K562 (cell line): ENCODE results near the gene DBH. TPM values are rescaled to one million over a fixed set of nuclear protein-coding genes. Genes with fewer than 3 reads are reported as not detected.

ENCODE experiments used
- ATAC-seq: fragments of 200-7000 bp; cut with Tn5 transposase; 3 replicates; pipeline ENCODE4 v1.9.1; 2020; ENCODE audit warnings: moderate library complexity
- BruUV-seq: library from RNA; stranded (reverse); fragments of 400-500 nt; replicated peaks from 2 replicates; lab custom pipeline; 2021; lab: Mats Ljungman, UMichigan
- CTCF ChIA-PET: fragments of 300-600 bp; formaldehyde crosslinking; extraction: SDS; loops from one replicate; lab custom pipeline; 2021; ENCODE audit warnings: low intra/inter-chr PET ratio; lab: Yijun Ruan, JAX
- POLR2A ChIA-PET: fragments of 300-600, 350-650 bp; sonication (Branson Sonifier 250); formaldehyde crosslinking; extraction: SDS; loops from one replicate; lab custom pipeline; 2021; ENCODE audit warnings: antibody characterized with exemption, inconsistent platforms; lab: Yijun Ruan, JAX
- DNase-seq, 4 experiments: peaks; one replicate each; pipeline versions ENCODE4 v3.0.0 to v3.0.0-alpha.2; 2011 to 2018; ENCODE audit warnings: low spot score in 3 of 4, mixed read lengths in 3 of 4; ENCODE audit errors: extremely low read depth in 1 of 4
- FAIRE-seq: peaks from 2 replicates; lab custom pipeline; 2011; peaks lifted over from hg19 to GRCh38; lab: Jason Lieb, UNC
- H2AFZ ChIP-seq: 2 replicates; pipeline ENCODE4 v1.6.0; 2011; ENCODE audit warnings: low read depth, low read length, control low read depth, inconsistent platforms
- H3K27ac ChIP-seq: fragments of 200-600 bp; 3 replicates; pipeline ENCODE4 v1.8.0; 2011; ENCODE audit warnings: low read depth, mild to moderate bottlenecking, control low read depth, inconsistent platforms, low read length, moderate library complexity, mixed read lengths; ENCODE audit errors: extremely low read depth
- H3K27me3 ChIP-seq, 2 experiments: fragments of 300-600 bp in 1 of 2; 2 replicates in 1 of 2; 3 replicates in 1 of 2; pipeline versions ENCODE4 v1.6.0 to v1.8.0; 2011; ENCODE audit warnings: inconsistent platforms in 2 of 2, low read length in 2 of 2, mild to moderate bottlenecking in 1 of 2, mixed read lengths in 1 of 2, moderate library complexity in 1 of 2; ENCODE audit not compliant: control insufficient read depth in 2 of 2, insufficient read depth in 2 of 2
- H3K36me3 ChIP-seq: fragments of 300-600 bp; 3 replicates; pipeline ENCODE4 v1.8.0; 2011; ENCODE audit warnings: mild to moderate bottlenecking, low read length, inconsistent platforms; ENCODE audit not compliant: control insufficient read depth, insufficient read depth
- H3K4me1 ChIP-seq, 2 experiments: fragments of 200-600 bp in 1 of 2; replicated peaks in 1 of 2; 2 replicates in 1 of 2; 3 replicates in 1 of 2; pipeline versions ENCODE4 v1.5.1 to v1.8.0; 2011; ENCODE audit warnings: inconsistent platforms in 2 of 2, low read length in 2 of 2, mild to moderate bottlenecking in 1 of 2, mixed read lengths in 1 of 2, moderate library complexity in 1 of 2; ENCODE audit not compliant: control insufficient read depth in 2 of 2, insufficient read depth in 2 of 2
- H3K4me2 ChIP-seq: 2 replicates; pipeline ENCODE4 v1.6.1; 2011; ENCODE audit warnings: low read length, control low read depth, inconsistent platforms, mixed read lengths; ENCODE audit not compliant: insufficient read depth
- H3K4me3 ChIP-seq: fragments of 200-600 bp; sonication (generic), shearing (Covaris generic); 2 replicates; pipeline ENCODE4 v1.5.1; 2016; ENCODE audit warnings: control low read depth, inconsistent platforms
- H3K79me2 ChIP-seq: fragments of 200-600 bp; 3 replicates; pipeline ENCODE4 v1.8.0; 2011; ENCODE audit warnings: low read length, inconsistent platforms; ENCODE audit not compliant: control insufficient read depth, insufficient read depth
- H3K9ac ChIP-seq, 2 experiments: 2 replicates each; pipeline versions ENCODE4 v1.6.0 to v1.6.1; 2011; ENCODE audit warnings: low read depth in 2 of 2, low read length in 2 of 2, control low read depth in 1 of 2, inconsistent platforms in 1 of 2, mild to moderate bottlenecking in 1 of 2, mixed read lengths in 1 of 2; ENCODE audit not compliant: insufficient read depth in 1 of 2
- H3K9me1 ChIP-seq: one replicate; pipeline ENCODE4 v1.6.0; 2011; ENCODE audit warnings: inconsistent platforms, mild to moderate bottlenecking, low read length, moderate library complexity; ENCODE audit not compliant: control insufficient read depth, insufficient read depth
- H3K9me3 ChIP-seq: replicated peaks from 2 replicates; pipeline ENCODE4 v1.5.1; 2011; ENCODE audit warnings: low read depth, low read length, inconsistent platforms; ENCODE audit not compliant: control insufficient read depth, insufficient read depth
- H4K20me1 ChIP-seq: replicated peaks from 2 replicates; pipeline ENCODE4 v1.6.1; 2011; ENCODE audit warnings: low read length, inconsistent platforms, mixed read lengths; ENCODE audit not compliant: control insufficient read depth, insufficient read depth
- BRD4 ChIP-seq: fragments of 200-600 bp; sonication (generic); IDR thresholded peaks from 2 replicates; pipeline ENCODE4 v1.6.1; 2017; ENCODE audit warnings: inconsistent platforms
- CUX1 ChIP-seq: fragments of 200-800 bp; sonication (Bioruptor generic); IDR thresholded peaks from 2 replicates; pipeline ENCODE4 v1.6.1; 2016; ENCODE audit warnings: missing genetic modification characterization, missing compliant biosample characterization
- NCOA6 ChIP-seq: fragments of 450-650 bp; IDR thresholded peaks from 2 replicates; pipeline ENCODE4 v1.6.1; 2017; ENCODE audit warnings: mild to moderate bottlenecking
- RFX1 ChIP-seq: fragments of 450-650 bp; IDR thresholded peaks from 2 replicates; pipeline ENCODE4 v1.6.1; 2016; ENCODE audit warnings: mild to moderate bottlenecking, moderate library complexity
- RUNX1 ChIP-seq: sonication (generic); IDR thresholded peaks from 2 replicates; pipeline ENCODE4 v1.6.1; 2016; ENCODE audit warnings: antibody characterized with exemption, low read depth
- SIX5 ChIP-seq, 2 experiments: IDR thresholded peaks; 2 replicates each; pipeline ENCODE4 v1.6.1; 2011; ENCODE audit warnings: low read length in 2 of 2, borderline replicate concordance in 1 of 2, low read depth in 1 of 2, mild to moderate bottlenecking in 1 of 2, moderate library complexity in 1 of 2; ENCODE audit not compliant: insufficient read depth in 1 of 2
- TGIF2 ChIP-seq: sonication (generic); formaldehyde crosslinking; IDR thresholded peaks from 2 replicates; pipeline ENCODE4 v1.8.1; 2022; ENCODE audit warnings: mild to moderate bottlenecking, missing genetic modification reagents, moderate library complexity
- WGBS: fragments of 100-300 bp; shearing (Covaris generic); methylation state at CpG from one replicate; pipeline ENCODE4 v1.1.6; 2016; ENCODE audit warnings: low coverage, mixed read lengths; ENCODE audit not compliant: insufficient coverage; ENCODE audit errors: missing lambda C conversion rate; 5-methylcytosine and 5-hydroxymethylcytosine counted together
- in situ Hi-C: fragments of 300-500 bp; cut with MboI; formaldehyde crosslinking; loops from 4 replicates; pipeline ENCODE4 v1.15.0; 2018; ENCODE audit warnings: inconsistent platforms, mixed read lengths
- intact Hi-C: fragments of 100-400 bp; cut with micrococcal nuclease; formaldehyde crosslinking; loops from 2 replicates; pipeline ENCODE4 v1.14.2; 2022
- polyA plus RNA-seq, 8 experiments: library from polyadenylated mRNA; depleted of rRNA in 4 of 8; stranded (reverse) in 5 of 8; unstranded in 3 of 8; fragments of >200 nt; fragmentation: Nextera tagmentation in 2 of 8; fragmentation: Illumina TruSeq in 1 of 8; extraction: Ambion mirVana in 2 of 8; extraction: Trizol in 1 of 8; gene quantifications; 2 replicates each; pipeline versions ENCODE4 v1.2.1 to v1.2.3, GENCODE V29; 2011 to 2014; ENCODE audit warnings: inconsistent platforms in 1 of 8, missing spikeins in 1 of 8
- total RNA-seq, 7 experiments: library from RNA; depleted of rRNA in 6 of 7; stranded (reverse); fragments of >200 nt in 6 of 7; fragmentation: Illumina TruSeq in 2 of 7; extraction: Trizol in 2 of 7; gene quantifications; 2 replicates each; pipeline versions ENCODE4 v1.2.1 to v1.2.3, GENCODE V29; 2011 to 2021; ENCODE audit warnings: low replicate concordance in 1 of 7
- TF ChIP-seq, protein P1 (sequence below): sonication (generic); formaldehyde crosslinking; IDR thresholded peaks from 2 replicates; pipeline ENCODE4 v1.8.0; 2023; ENCODE audit warnings: mild to moderate bottlenecking, missing genetic modification reagents

DBH gene
- total and polyA plus RNA-seq, 9 of the 15 experiments (the other 6 are each of a cell fraction or from before 2014, with no cell fraction given): not detected

DNA sequence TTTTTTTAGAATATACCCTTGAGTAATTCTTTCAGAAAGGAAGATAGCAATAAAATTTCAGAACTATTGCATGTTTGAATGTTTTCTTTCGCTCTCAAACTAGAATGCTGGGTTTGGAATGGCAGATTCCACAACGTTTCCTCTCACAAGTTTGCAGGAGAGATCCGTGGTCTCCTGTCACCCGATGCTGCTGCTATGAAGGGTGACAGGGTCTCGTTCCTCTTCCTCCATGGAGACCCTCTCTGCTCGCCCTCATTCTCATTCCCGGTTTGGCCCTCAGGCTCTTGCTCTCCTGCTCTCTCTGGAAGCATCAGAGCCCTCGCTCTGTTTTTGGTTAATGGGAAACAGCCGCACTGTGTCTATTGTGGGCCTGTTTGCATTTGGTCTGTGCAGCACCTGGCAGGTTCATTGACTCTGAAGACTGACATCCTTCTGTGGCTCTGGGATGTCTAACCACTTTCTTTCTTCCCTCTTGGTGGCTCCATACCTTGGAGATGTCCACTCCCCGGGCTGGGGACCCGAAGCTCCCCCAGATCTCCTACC lies 14.4 kb upstream of the DBH start:
- H3K9me3 ChIP-seq: no peaks in the 10 kb centered on the region
- TF ChIP-seq, protein P1, sequence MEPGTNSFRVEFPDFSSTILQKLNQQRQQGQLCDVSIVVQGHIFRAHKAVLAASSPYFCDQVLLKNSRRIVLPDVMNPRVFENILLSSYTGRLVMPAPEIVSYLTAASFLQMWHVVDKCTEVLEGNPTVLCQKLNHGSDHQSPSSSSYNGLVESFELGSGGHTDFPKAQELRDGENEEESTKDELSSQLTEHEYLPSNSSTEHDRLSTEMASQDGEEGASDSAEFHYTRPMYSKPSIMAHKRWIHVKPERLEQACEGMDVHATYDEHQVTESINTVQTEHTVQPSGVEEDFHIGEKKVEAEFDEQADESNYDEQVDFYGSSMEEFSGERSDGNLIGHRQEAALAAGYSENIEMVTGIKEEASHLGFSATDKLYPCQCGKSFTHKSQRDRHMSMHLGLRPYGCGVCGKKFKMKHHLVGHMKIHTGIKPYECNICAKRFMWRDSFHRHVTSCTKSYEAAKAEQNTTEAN (CRISPR knock-in tag): no peak
- no peak for TF ChIP-seq RFX1
- no peak for TF ChIP-seq TGIF2 (CRISPR knock-in tag)
- TF ChIP-seq, all 486 proteins: peak for 0
- Histone ChIP-seq H3K27ac (no peak overlapping the region), H3K36me3 (no peaks in the 10 kb centered on the region), H3K27me3 (peaks cover 6 to 31% of the 10 kb centered on the region in 2 experiments; a peak in 3 of 5 replicates), H4K20me1 (0 out of 2 replicates have a peak, but pooled peaks cover 4% of the 10 kb centered on the region), H3K9me1 (no peaks in the 10 kb centered on the region), H2AFZ (no peak overlapping the region), H3K9ac (no peak overlapping the region), H3K4me1 (no peaks in the 10 kb centered on the region), H3K4me2 (no peak overlapping the region), H3K79me2 (no peaks in the 10 kb centered on the region), H3K4me3 (no peak overlapping the region)
- intact Hi-C loops (no loop called here), in situ Hi-C loops (no loop called here)
- FAIRE-seq (no peak), ATAC-seq (no peak), DNase-seq (no peak)
- WGBS: 2% methylated on average over 11 of the region's 11 CpGs
- ChIA-PET POLR2A (no interaction called here), CTCF (no interaction called here)
- BruUV-seq: no TSS peak

DNA sequence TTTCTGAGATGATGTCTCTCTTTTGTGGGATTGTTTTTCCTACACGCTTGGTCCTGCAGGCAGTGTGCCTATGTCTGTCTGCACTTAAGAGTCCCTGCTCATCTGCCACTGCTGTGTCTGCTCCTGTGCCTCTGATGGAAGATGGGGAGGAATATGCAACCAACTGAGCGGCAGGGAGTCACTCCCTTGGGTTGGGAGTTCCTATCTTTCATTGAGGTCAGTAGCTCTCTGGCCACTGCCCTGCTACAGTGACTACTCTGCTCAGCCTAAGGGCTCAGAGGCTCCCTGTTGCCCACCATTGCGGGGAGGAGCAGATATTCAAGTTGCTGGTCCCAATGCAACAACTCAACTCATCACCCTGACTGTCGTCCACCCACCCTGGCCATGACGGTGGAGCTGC lies 13.6 kb upstream of the DBH start:
- DNase-seq (no peak), ATAC-seq (no peak), FAIRE-seq (no peak)
- Histone ChIP-seq H3K36me3 (no peaks in the 10 kb centered on the region), H3K4me1 (no peaks in the 10 kb centered on the region), H3K79me2 (no peaks in the 10 kb centered on the region), H4K20me1 (no peaks in the 10 kb centered on the region), H3K9ac (no peak overlapping the region), H3K9me3 (no peaks in the 10 kb centered on the region), H3K4me2 (no peak overlapping the region), H3K27ac (no peak overlapping the region), H3K27me3 (peaks cover 6 to 23% of the 10 kb centered on the region in 2 experiments; a peak in 3 of 5 replicates), H3K4me3 (no peak overlapping the region), H2AFZ (no peak overlapping the region), H3K9me1 (no peaks in the 10 kb centered on the region)
- CTCF ChIA-PET: no interaction called here
- intact Hi-C loops (no loop called here), in situ Hi-C loops (no loop called here)
- POLR2A ChIA-PET: no interaction called here
- no TSS peak for BruUV-seq
- WGBS: 2% methylated on average over 4 of the region's 5 CpGs
- TF ChIP-seq SIX5 (IDR thresholded peaks at IDR 0.05; ENCODE audit: borderline replicate concordance in 1 of 2, insufficient read depth in 1 of 2, low read depth in 1 of 2, low read length in 2 of 2) (no peak), RUNX1 (no peak), NCOA6 (no peak), CUX1 (CRISPR knock-in tag) (no peak), BRD4 (no peak)
